ENCODE measurements around the gene RPL34. TPM values are rescaled to one million over a fixed set of nuclear protein-coding genes. Genes with fewer than 3 reads are reported as not detected.

RPL34 gene
- 100 to 1,000 TPM; 357 to 441 (median 411) TPM for total RNA-seq
- long read RNA-seq, transcript RPL34-201 (5 exons, 529 nt): minor isoform, 6 of 294 reads
- long read RNA-seq, transcript RPL34-202 (5 exons, 441 nt): major isoform, 211 of 294 reads
- long read RNA-seq, partial matches to known transcripts: 64 of 294 reads
- long read RNA-seq, other reads (novel, unspliced or antisense): 12 of 294 reads

- ATAC-seq: peak; percentile 100
- under 1% methylated on average over 31 of the region's 32 CpGs for WGBS (ENCODE audit: insufficient coverage, low coverage, low lambda C conversion rate, missing lambda C conversion rate)
- Histone ChIP-seq H3K36me3 (peaks cover 5 to 35% (median 20%) of the 10 kb centered on the region in 4 donors), H3K4me1 (peaks cover 0 to 14% (median 2%) of the 10 kb centered on the region in 4 donors), H3K27ac (peak within 1 kb of the TSS; percentile 68 to 71 (median 68)), H3K27me3 (no peaks in the 10 kb centered on the region), H3K9me3 (no peaks in the 10 kb centered on the region), H3K4me3 (peak within 1 kb of the TSS; percentile 76 to 85 (median 80))
- peak; percentile 96 to 99 (median 98) for DNase-seq
- intact Hi-C loops (cut with DNase I): no loop called here
- peak; percentile 90 for TF ChIP-seq POLR2A (IDR thresholded peaks at IDR 0.05)
- TF ChIP-seq CTCF (IDR thresholded peaks at IDR 0.05): no peak
Observed at GRCh38 chr4:108620101-108620932, at the start of gene RPL34. RPL34 (plus strand) TSS chr4:108620576; CDS start chr4:108621960, 1,384 bp downstream.

GRCh38 chr4:108570993-108571569, 49.3 kb upstream of the RPL34 start:
- H3K27ac ChIP-seq: no peak overlapping the region
- TF ChIP-seq CTCF (IDR thresholded peaks at IDR 0.05) (no peak), POLR2A (IDR thresholded peaks at IDR 0.05) (no peak)
- intact Hi-C loops (cut with DNase I): loop anchor here in 1 of 2 donors (5.0 kb wide), 1 partner anchor 554 kb away; no protein-coding TSS in a partner anchor
- WGBS (ENCODE audit: insufficient coverage, low coverage, low lambda C conversion rate, missing lambda C conversion rate): 17% methylated on average over 4 of the region's 4 CpGs
- H3K36me3 ChIP-seq: no peaks in the 10 kb centered on the region
- H3K9me3 ChIP-seq: no peaks in the 10 kb centered on the region
- peak in 1 of 4 donors; percentile 63 for ATAC-seq
- H3K4me1 ChIP-seq: no peaks in the 10 kb centered on the region
- H3K4me3 ChIP-seq: no peak overlapping the region
- DNase-seq: no peak
- H3K27me3 ChIP-seq: no peaks in the 10 kb centered on the region

GRCh38 chr4:108574402-108574801, 46.0 kb upstream of the RPL34 start:
- WGBS (ENCODE audit: insufficient coverage, low coverage, low lambda C conversion rate, missing lambda C conversion rate): 88% methylated on average over 3 of the region's 3 CpGs
- TF ChIP-seq CTCF (IDR thresholded peaks at IDR 0.05) (no peak), POLR2A (IDR thresholded peaks at IDR 0.05) (no peak)
- intact Hi-C loops (cut with DNase I): loop anchor here in 1 of 2 donors (5.0 kb wide), 1 partner anchor 557 kb away; no protein-coding TSS in a partner anchor
- DNase-seq (no peak), ATAC-seq (no peak)
- Histone ChIP-seq H3K4me1 (peaks cover 0 to 2% (median 0%) of the 10 kb centered on the region in 4 donors), H3K27ac (no peak overlapping the region), H3K4me3 (no peak overlapping the region), H3K9me3 (no peaks in the 10 kb centered on the region), H3K27me3 (no peaks in the 10 kb centered on the region), H3K36me3 (no peaks in the 10 kb centered on the region)

- H3K9me3 ChIP-seq: no peaks in the 10 kb centered on the region
- no peak for DNase-seq
- H3K4me3 ChIP-seq: no peak overlapping the region
- no peak for TF ChIP-seq CTCF (IDR thresholded peaks at IDR 0.05)
- TF ChIP-seq POLR2A (IDR thresholded peaks at IDR 0.05): no peak
- ATAC-seq: no peak
- intact Hi-C loops (cut with DNase I): no loop called here
- H3K27me3 ChIP-seq: no peaks in the 10 kb centered on the region
- no peaks in the 10 kb centered on the region for H3K36me3 ChIP-seq
- 44% methylated on average over 6 of the region's 6 CpGs for WGBS (ENCODE audit: insufficient coverage, low coverage, low lambda C conversion rate, missing lambda C conversion rate)
- no peak overlapping the region for H3K27ac ChIP-seq
- peaks cover 0 to 2% (median 0%) of the 10 kb centered on the region in 4 donors for H3K4me1 ChIP-seq
Observed at GRCh38 chr4:108581083-108581482, 39.3 kb upstream of the RPL34 start.
